ENCODE results near the gene PDGFC.
A peak's percentile ranks its signal among the peaks of the same experiment; 100 is the strongest.

PDGFC gene

GRCh38 chr4:156971676-156972378, at the start of gene PDGFC:
Gene PDGFC (minus strand): TSS chr4:156971799. CDS start chr4:156970903, 896 bp downstream.
- H3K27ac Mint-ChIP-seq (ENCODE audit: low read depth): no peak within 1 kb of the TSS
- no peak for ATAC-seq (replicated peaks; ENCODE audit: extremely low read depth, poor library complexity, severe bottlenecking)
- peak within 1 kb of the TSS; percentile 46 for H3K4me3 Mint-ChIP-seq
- no peaks in the 10 kb centered on the region for H3K4me1 Mint-ChIP-seq
- no peak for DNase-seq (ENCODE audit: low spot score in 2 of 2)
- peaks cover 9% of the 10 kb centered on the region for H3K9me3 Mint-ChIP-seq
- H3K36me3 Mint-ChIP-seq (ENCODE audit: insufficient read depth): no peaks in the 10 kb centered on the region
- H3K27me3 Mint-ChIP-seq: peaks cover 37% of the 10 kb centered on the region

- H3K36me3 Mint-ChIP-seq (ENCODE audit: insufficient read depth): no peaks in the 10 kb centered on the region
- H3K27me3 Mint-ChIP-seq: no peaks in the 10 kb centered on the region
- no peak for ATAC-seq (replicated peaks; ENCODE audit: extremely low read depth, poor library complexity, severe bottlenecking)
Observed at GRCh38 chr4:157020882-157021281, 49.3 kb upstream of the PDGFC start.

GRCh38 chr4:157018920-157019490, 47.4 kb upstream of the PDGFC start:
- DNase-seq (ENCODE audit: low spot score in 2 of 2): no peak
- no peak overlapping the region for H3K4me3 Mint-ChIP-seq

More at GRCh38 chr4:157020882-157021281, 49.3 kb upstream of the PDGFC start:
- Mint-ChIP-seq H3K27ac (ENCODE audit: low read depth) (no peak overlapping the region), H3K4me1 (no peaks in the 10 kb centered on the region), H3K4me3 (no peak overlapping the region), H3K9me3 (peaks cover 14% of the 10 kb centered on the region)
- no peak for DNase-seq (ENCODE audit: low spot score in 2 of 2)

DNA sequence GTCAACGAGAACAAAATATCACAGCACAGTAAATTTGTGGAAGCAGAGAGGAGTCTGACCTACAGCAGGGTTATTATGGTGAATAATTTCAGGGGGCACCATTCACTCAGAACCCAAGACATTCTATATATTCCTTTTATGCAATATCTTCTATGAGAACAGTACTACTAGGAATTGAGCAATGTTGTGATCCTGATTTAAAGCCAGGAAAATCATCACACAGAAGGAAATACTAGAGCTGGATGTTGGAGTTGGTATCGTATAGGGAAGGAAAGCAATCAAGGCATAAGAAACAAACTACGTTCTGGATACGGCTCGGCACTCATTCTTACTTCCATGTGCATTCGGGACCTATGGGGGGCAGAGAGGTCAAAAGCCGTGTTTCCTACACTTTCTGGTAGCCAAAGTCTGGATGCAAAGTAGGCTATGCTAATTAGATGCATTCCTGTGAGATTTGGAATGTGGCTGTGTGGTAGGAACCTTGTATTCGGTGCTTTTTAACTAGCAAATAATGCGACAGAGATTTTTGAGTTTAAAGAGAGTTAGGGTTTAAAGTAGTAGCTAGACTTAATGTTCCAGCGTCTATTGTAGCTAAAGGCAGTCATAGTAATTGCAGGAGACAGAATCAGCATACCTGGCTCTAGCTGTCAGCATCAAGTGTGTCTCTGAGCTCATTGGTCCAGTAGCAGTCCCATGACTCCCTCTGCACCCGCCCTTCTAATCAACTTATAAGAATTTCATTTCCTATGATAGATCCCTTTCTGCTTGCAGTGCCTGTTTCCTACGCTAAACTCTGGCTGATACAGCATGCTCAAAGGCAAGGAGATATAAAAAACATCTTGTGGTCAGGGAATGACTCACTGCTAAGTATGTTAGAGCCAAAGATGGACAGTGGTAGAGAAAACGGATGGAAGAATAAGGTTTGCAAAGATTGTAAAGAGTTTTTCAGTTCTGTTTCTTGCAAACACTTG, 43.3 kb upstream of the PDGFC start:
- Mint-ChIP-seq H3K27ac (ENCODE audit: low read depth) (no peak overlapping the region), H3K4me1 (no peaks in the 10 kb centered on the region), H3K27me3 (no peaks in the 10 kb centered on the region), H3K4me3 (no peak overlapping the region), H3K9me3 (peaks cover 19% of the 10 kb centered on the region), H3K36me3 (ENCODE audit: insufficient read depth) (no peaks in the 10 kb centered on the region)
- ATAC-seq (replicated peaks; ENCODE audit: extremely low read depth, poor library complexity, severe bottlenecking): no peak
- no peak for DNase-seq (ENCODE audit: low spot score in 2 of 2)

More at GRCh38 chr4:157018920-157019490, 47.4 kb upstream of the PDGFC start:
- no peak for ATAC-seq (replicated peaks; ENCODE audit: extremely low read depth, poor library complexity, severe bottlenecking)
- Mint-ChIP-seq H3K27me3 (no peaks in the 10 kb centered on the region), H3K36me3 (ENCODE audit: insufficient read depth) (no peaks in the 10 kb centered on the region), H3K9me3 (peaks cover 14% of the 10 kb centered on the region), H3K4me1 (no peaks in the 10 kb centered on the region), H3K27ac (ENCODE audit: low read depth) (no peak overlapping the region)

GRCh38 chr4:157013656-157014055, 42.1 kb upstream of the PDGFC start:
- Mint-ChIP-seq H3K27me3 (no peaks in the 10 kb centered on the region), H3K4me1 (no peaks in the 10 kb centered on the region), H3K9me3 (peaks cover 23% of the 10 kb centered on the region), H3K4me3 (no peak overlapping the region), H3K27ac (ENCODE audit: low read depth) (no peak overlapping the region), H3K36me3 (ENCODE audit: insufficient read depth) (no peaks in the 10 kb centered on the region)
- ATAC-seq (replicated peaks; ENCODE audit: extremely low read depth, poor library complexity, severe bottlenecking): no peak
- DNase-seq (ENCODE audit: low spot score in 2 of 2): no peak

- H3K27me3 Mint-ChIP-seq: no peaks in the 10 kb centered on the region
- no peak overlapping the region for H3K27ac Mint-ChIP-seq (ENCODE audit: low read depth)
- no peak overlapping the region for H3K4me3 Mint-ChIP-seq
- no peaks in the 10 kb centered on the region for H3K36me3 Mint-ChIP-seq (ENCODE audit: insufficient read depth)
- ATAC-seq (replicated peaks; ENCODE audit: extremely low read depth, poor library complexity, severe bottlenecking) (no peak), DNase-seq (ENCODE audit: low spot score in 2 of 2) (no peak)
- H3K4me1 Mint-ChIP-seq: no peaks in the 10 kb centered on the region
- H3K9me3 Mint-ChIP-seq: peaks cover 25% of the 10 kb centered on the region
Observed at GRCh38 chr4:157012781-157013180, 41.2 kb upstream of the PDGFC start.

- no peaks in the 10 kb centered on the region for H3K4me1 Mint-ChIP-seq
- H3K27me3 Mint-ChIP-seq: no peaks in the 10 kb centered on the region
- ATAC-seq (replicated peaks; ENCODE audit: extremely low read depth, poor library complexity, severe bottlenecking) (no peak), DNase-seq (ENCODE audit: low spot score in 2 of 2) (no peak)
- H3K9me3 Mint-ChIP-seq: peaks cover 25% of the 10 kb centered on the region
- H3K36me3 Mint-ChIP-seq (ENCODE audit: insufficient read depth): no peaks in the 10 kb centered on the region
- H3K27ac Mint-ChIP-seq (ENCODE audit: low read depth): no peak overlapping the region
- H3K4me3 Mint-ChIP-seq: no peak overlapping the region
Observed at GRCh38 chr4:157012296-157012695, 40.7 kb upstream of the PDGFC start.

GRCh38 chr4:157010630-157011029, 39.0 kb upstream of the PDGFC start:
- H3K27ac Mint-ChIP-seq (ENCODE audit: low read depth): no peak overlapping the region
- H3K9me3 Mint-ChIP-seq: peaks cover 19% of the 10 kb centered on the region
- DNase-seq (ENCODE audit: low spot score in 2 of 2) (no peak), ATAC-seq (replicated peaks; ENCODE audit: extremely low read depth, poor library complexity, severe bottlenecking) (no peak)
- no peaks in the 10 kb centered on the region for H3K27me3 Mint-ChIP-seq
- no peak overlapping the region for H3K4me3 Mint-ChIP-seq
- no peaks in the 10 kb centered on the region for H3K4me1 Mint-ChIP-seq
- no peaks in the 10 kb centered on the region for H3K36me3 Mint-ChIP-seq (ENCODE audit: insufficient read depth)

DNA sequence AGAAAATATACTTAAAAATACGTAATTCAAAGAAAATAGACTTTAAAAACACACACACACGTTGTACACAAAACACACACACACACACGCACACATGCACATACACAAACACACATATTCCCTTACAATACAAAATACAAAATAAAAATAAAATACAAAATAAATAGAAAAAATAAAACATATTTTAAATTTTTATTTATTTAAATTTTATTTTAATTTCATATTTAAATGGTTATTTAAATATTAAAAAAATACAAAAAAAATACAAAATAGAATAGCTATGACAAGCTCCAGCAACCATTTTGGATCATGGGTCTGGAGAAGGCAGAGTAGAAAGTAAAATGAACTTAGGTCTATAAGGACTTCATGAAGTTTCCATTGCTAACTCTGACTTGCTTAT, 34.2 kb upstream of the PDGFC start:
- H3K36me3 Mint-ChIP-seq (ENCODE audit: insufficient read depth): no peaks in the 10 kb centered on the region
- peaks cover 11% of the 10 kb centered on the region for H3K9me3 Mint-ChIP-seq
- no peak overlapping the region for H3K27ac Mint-ChIP-seq (ENCODE audit: low read depth)
- no peaks in the 10 kb centered on the region for H3K4me1 Mint-ChIP-seq
- DNase-seq (ENCODE audit: low spot score in 2 of 2) (no peak), ATAC-seq (replicated peaks; ENCODE audit: extremely low read depth, poor library complexity, severe bottlenecking) (no peak)
- H3K4me3 Mint-ChIP-seq: no peak overlapping the region
- H3K27me3 Mint-ChIP-seq: no peaks in the 10 kb centered on the region

GRCh38 chr4:157005193-157005592, 33.6 kb upstream of the PDGFC start:
- ATAC-seq (replicated peaks; ENCODE audit: extremely low read depth, poor library complexity, severe bottlenecking): no peak
- H3K27me3 Mint-ChIP-seq: no peaks in the 10 kb centered on the region
- no peak overlapping the region for H3K4me3 Mint-ChIP-seq

DNA sequence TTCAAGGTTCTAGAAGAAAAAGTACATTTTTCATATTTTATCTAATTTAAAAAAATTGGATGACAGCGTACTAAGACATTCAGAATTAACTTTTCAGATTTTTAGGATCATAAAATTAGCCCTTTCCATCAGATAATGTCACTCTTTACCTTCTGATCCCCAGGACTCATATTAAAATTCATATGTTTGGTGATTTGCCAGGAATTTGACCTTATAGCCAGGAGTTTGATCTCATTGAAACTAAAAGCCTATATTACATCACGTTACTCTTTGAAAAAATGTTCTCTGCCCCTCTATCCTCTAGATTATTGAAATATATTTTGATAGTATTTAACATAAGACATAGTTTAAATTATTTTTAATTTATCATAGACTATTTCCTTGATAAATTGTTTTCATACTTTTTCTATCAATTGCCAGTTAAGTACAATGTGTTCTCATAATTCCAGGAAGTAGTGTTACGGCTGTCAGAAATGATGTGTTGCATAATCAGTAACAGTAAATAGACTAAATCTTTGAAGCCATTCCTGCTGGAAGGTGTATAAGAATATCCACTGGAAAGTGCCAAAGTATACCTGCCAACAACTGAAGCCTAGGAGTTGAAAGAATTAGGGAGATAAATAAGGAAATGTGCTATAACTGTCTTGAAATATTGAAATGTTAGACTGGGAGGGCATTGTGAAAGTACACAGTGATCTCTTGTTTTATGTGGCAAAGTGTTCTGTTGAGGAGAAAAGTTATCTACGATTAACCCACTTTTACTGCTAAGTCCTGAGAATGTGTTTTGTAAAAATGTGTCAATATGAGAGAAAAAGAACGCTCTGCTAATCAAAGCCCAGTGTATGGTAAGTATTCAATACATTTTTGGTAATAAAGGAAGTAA, 32.9 kb upstream of the PDGFC start:
- H3K9me3 Mint-ChIP-seq: peaks cover 11% of the 10 kb centered on the region
- ATAC-seq (replicated peaks; ENCODE audit: extremely low read depth, poor library complexity, severe bottlenecking) (no peak), DNase-seq (ENCODE audit: low spot score in 2 of 2) (no peak)
- H3K27me3 Mint-ChIP-seq: no peaks in the 10 kb centered on the region
- H3K27ac Mint-ChIP-seq (ENCODE audit: low read depth): no peak overlapping the region
- no peaks in the 10 kb centered on the region for H3K4me1 Mint-ChIP-seq
- no peaks in the 10 kb centered on the region for H3K36me3 Mint-ChIP-seq (ENCODE audit: insufficient read depth)
- H3K4me3 Mint-ChIP-seq: no peak overlapping the region

More at GRCh38 chr4:157005193-157005592, 33.6 kb upstream of the PDGFC start:
- Mint-ChIP-seq H3K36me3 (ENCODE audit: insufficient read depth) (no peaks in the 10 kb centered on the region), H3K4me1 (no peaks in the 10 kb centered on the region), H3K27ac (ENCODE audit: low read depth) (no peak overlapping the region), H3K9me3 (peaks cover 11% of the 10 kb centered on the region)
- no peak for DNase-seq (ENCODE audit: low spot score in 2 of 2)

DNA sequence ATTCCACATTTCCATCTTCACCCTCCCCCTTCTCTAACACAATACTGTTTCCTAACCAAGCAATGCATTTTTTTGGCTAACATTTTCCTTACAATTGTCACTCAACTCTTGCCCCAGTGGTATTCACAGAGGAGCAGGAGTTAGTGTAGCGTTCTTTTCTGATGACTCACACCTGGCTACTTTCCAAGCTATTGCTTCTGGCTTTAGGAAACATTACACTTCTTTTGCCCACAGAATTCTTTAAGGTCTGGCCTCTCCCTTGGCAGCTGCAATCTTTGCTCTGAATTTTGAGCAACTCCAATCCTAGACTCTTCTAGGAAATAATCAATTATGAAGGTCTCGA, 27.5 kb upstream of the PDGFC start:
- Mint-ChIP-seq H3K4me1 (no peaks in the 10 kb centered on the region), H3K4me3 (no peak overlapping the region), H3K27me3 (no peaks in the 10 kb centered on the region), H3K36me3 (ENCODE audit: insufficient read depth) (no peaks in the 10 kb centered on the region), H3K9me3 (peaks cover 8% of the 10 kb centered on the region), H3K27ac (ENCODE audit: low read depth) (no peak overlapping the region)
- DNase-seq (ENCODE audit: low spot score in 2 of 2) (no peak), ATAC-seq (replicated peaks; ENCODE audit: extremely low read depth, poor library complexity, severe bottlenecking) (no peak)
